CD4-positive, alpha-beta T cell treated with Interleukin-10 for 1 hour (primary cell): ENCODE results near the gene DSTN.

Experiments used
- DNase-seq: peaks from one replicate; pipeline ENCODE4 v3.0.0-alpha.2; 2020

The DSTN gene

DNA sequence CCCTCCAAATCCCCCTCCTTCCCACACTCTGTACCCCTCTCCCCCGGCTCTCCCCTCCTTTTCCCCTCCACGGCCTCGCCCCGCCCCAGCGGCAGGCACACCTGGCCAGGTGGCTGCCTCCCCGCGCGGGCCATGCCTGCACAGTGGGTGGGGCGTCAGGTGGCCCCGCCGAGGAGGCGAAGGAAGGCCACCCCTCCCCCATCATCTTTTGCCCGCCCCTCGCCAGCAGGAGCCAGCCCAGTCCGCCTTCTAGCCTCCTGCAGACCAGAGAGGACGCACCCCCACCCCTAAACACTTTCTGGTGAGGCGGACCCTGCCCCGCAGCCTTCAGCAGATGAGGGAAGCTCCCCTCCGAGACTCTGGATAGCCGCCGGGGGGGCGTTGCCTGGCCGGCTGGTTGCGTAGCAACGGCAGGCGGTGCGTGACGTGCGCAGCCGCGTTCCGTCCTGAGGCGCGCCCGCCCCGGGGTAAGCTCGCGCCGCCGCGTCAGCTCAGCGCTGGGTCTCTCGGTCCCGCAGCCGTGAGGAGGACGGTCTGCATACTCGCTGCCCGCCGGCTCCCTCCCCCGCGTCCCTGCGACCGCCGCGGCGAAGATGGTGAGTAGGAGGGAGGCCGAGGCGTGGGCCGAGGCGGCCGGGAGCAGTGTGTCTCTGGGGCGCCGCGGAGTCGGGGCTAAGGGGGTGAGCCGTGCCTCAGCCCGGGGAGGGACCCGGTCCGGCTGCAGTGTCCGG is at the start of gene DSTN:
Gene DSTN (plus strand): TSS at position 460 of the 731 bp plus-strand sequence. CDS start 134 bp downstream, at position 594.
- DNase-seq = peak; percentile 88

DNA sequence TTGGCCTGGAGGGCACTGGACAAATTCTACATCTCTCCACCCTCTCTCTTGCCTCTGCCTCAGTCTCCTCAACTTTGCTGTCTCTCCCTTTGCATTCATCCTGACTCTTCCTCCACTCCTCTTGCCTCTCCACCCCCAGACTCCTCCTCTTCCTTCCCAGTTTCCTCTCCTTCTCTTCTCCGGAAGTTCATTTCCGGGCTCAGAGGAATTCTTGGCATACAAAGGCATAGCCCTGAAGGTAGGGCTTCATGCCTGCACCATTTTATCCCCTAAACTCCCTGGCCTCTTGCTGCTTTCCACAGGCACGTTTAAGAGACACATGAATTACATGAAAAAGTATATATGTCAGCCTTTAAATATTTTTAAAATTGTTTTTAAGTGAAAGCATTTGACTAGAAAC is 49.3 kb upstream of the DSTN start:
- no peak for DNase-seq

DNA sequence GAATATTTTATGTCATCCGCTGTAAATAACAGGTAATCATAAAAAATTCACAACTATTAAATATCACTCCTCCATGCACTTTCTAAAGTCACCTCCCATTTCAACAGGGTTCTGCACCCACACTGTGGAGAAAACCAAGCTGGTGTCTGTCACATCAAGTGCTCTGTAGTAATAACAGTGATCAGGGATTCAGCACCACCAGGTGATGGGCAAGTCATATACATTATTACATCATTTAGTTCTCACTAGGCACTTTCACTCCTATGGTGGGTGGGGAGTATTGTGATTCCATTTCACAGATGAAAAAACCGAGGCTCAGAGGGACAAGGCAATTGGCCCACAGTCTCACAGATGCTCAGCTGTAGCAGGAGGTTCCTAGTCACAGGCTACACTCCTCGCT is 47.3 kb upstream of the DSTN start:
- DNase-seq = no peak

DNA sequence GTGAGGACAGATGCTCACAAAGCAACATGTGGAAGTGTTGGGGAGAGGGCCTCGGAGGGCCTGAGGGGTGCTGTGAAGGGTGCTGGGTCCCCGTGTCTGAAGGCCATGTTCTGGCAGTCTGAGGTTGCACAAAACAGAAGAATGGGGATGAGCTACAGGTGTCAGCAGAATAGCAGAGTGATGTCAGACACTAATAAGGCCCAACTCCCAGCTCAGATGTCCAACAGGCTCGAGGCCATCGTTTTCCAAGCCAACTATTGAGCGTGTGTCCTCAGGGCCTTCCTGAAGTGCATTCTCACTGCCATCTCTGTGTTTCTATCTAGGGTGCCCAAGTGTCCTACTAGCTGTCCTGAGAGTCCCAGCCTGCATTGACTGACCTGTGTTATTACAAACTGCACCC is 46.5 kb upstream of the DSTN start:
- DNase-seq = no peak

DNA sequence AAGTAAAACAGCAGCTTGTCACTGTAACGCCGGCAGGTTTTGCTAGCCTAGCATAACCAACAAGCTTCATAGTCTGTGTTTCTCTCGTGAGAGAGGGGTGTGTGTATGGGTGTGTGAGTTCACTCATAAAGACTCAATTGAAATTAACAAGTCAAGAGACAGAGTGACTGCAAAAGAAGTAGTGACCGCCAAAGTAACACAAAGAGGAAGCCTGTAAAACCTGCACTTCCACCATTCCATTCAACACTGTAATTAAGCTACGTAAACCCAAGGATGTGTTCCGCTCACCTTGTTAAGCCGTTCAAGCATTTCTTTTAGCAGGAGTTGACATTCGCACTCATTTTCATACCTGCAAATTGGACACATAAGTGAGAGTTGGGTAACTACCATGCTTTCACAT is 45.3 kb upstream of the DSTN start:
- DNase-seq = no peak

DNA sequence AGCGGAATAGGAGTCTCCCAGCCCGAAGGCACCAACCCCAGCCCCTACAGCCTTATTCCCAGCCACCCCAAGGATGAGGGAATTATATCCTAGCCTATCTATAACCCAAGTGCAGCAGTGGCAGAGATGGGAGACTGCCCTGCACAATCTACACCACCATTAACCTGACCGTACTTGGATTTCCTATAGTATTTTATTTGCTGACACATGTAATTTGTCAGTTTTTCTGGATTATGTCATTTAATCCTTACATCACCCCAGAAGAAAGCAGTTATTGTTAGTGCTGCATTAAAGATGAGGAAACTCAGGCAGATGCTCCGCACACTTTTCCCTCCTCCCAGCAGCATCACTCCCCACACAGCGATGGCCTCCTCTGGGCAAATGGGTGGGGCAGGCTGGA is 44.7 kb upstream of the DSTN start:
- no peak for DNase-seq

DNA sequence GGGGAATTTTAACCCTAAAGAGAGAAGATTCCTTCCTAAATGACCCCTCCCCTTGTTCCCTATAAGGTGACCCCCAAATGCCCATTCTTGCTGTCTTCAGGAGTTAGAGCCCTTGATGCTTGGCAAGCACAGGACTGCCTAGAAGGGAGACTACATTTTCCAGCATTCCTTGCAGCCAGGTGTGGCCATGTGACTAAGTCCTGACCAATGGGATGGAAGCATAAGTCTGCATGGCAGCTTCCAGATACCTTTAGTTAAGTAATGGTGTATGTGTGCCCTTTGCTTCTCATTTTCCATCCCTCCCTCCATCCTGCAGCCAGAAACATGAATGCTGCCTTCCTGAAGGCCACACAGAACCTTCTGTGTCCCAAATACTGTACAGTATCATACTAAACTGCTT is 44.2 kb upstream of the DSTN start:
- peak; percentile 50 for DNase-seq

DNA sequence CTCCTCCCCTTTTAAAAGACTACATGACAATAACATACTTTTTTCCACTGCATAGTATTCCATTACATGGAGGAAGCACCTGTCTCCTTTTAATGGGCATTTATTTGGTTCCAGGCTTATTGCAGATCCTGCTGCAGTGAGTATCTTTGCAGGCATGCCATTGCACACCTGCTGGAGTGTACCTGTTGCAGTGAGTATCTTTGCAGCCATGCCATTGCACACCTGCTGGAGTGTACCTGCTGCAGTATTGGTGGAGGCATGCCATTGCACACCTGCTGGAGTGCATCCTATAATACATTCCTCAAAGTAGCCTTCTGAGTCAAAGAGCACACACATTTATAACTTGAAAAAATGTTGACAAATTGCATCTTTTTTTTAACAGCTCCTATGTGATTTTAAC is 40.3 kb upstream of the DSTN start:
- no peak for DNase-seq

DNA sequence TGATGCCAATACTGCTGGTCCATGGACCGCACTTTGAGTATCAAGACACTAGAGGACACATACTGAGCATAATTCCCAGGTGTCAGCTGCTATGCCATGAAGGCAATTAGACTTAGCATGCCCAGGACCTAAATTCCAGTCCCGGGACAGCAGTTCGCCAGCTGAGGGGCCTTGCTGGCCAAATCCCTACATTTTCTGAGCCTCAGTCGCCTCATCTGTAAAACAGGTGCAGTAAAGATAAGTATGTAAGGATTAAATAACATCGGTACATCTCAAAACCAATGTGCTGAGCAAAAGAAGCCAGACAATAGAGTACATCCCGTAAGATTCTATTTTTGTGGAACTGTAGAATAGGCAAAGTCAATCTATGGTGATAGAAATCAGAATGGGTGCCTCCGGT is 39.7 kb upstream of the DSTN start:
- no peak for DNase-seq

DNA sequence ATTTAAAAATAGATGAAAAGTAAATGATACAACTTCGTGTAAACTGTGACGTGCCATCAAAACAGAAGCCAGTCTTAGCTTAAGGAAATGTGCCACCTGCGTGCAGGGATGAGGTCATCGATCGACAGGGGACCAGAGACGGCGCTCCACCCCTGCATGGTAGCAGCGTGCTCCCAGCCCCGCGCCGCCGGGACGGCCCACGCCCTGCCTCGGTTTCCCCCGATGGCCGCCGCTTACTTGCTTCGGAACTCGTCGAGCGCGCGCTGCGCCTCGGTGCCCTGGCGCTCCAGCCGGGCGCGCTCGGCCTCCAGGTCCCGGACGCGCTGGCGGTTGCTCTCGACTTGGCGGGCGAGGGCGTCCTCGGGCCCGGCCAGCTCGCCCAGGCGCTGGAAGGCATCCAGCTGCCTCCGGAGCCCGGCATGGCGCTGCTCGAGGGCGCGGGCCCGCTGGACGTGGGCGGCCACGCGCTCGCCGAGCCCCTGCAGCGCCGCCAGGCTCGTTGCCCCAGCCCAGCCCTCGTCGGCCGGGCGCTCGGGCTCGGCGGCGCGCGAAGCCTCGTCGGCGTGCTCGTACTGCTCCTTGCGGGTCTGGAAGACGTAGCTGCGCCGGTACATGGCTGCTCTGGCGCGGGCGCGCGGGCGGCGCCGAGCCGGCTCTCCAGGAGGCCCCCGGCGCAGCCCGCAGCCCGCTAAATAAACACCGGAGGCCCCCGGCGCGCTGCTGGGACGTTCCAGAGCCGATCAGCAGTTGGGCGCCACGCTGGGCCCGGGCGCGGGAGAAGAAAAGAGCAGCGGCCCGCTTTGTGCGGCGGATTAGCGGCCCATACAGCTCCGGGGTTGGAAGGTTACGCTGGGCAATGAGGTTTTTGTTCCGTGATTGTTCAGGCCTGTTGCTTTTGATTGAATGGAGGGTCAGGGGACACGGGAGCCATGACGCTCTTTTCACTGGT is 38.9 kb upstream of the DSTN start, which contains the start of gene BFSP1:
Gene BFSP1 (minus strand): TSS at position 664 of the 949 bp plus-strand sequence. CDS start 50 bp downstream, at position 614.
- peak; percentile 38 for DNase-seq

DNA sequence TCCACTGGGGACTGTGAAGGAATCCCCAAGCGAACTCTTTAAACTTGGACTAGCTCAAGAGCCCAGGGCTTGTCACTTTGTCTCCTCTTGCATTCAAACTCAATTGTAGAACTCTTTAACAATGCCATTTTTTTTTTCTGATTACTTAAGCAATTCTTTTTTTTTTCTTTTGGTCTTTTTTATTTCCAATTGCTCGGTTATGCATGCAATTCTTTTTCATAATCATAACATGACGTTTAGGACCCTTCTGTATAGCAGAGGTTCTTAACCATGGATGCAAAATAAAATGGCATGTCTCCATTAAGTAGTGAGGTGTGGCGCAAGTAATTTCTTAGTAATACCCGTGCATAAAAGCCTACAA is 38.2 kb upstream of the DSTN start:
- no peak for DNase-seq

DNA sequence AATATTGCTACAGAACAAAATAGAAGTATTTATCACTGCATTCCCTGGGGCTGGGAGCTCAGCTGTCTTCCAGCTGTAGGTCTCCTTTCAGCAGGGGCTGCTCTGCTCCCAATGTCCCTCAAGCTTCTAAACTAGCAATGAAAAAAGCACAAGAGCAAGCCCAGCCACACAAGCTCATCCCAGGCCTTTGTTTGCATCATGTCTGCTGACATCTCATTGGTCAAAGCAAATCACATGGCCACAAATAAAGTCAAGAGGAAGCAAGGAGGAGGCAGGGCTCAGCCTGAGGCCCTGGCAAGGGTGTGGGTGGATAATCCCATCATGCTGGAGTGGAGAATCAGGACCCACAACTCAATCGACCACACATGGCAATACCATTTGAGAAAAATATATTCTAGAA is 36.5 kb upstream of the DSTN start:
- peak; percentile 27 for DNase-seq

DNA sequence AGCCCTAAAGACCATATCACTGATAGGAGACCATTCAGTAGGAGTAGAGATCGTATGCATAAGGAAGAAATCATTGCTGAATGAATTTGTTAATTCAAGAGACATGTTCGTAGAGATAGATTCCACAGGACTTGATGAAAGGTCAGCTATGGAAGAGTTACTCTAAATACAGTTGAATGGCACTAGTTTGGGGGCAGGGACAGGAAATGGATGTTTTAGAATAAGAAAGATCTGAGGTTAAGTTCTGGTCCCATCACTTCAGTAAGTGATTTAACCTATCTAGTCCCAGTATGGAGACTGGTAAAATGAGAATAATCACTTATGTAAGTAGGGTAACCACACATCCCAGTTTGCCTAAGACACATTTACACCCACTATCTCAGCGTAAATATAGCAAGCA is 35.8 kb upstream of the DSTN start:
- DNase-seq = no peak

DNA sequence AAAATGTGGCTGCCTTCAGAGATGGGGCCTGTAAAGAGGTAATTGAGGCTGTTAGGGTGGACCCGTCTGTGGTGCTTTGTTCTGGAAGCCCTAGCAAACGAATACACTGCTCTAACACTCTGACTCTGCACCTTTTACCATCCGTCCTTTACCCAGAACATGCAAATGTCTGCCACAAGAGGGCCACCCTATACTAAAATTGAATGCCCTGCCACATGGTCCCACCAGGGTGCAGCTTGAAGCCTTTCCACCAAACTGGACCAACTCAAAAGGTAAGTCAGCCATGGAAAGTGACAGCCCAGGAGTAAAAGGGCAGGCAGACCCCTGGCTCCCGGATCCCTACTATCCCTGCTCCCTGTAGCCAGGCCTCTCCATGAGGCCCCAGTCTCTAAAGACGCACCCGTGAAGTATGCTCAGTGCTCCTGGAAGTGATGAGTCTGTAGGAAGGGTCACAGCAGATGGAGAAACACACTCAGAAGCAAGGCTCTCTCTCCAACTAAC is 32.9 kb upstream of the DSTN start:
- peak; percentile 80 for DNase-seq

DNA sequence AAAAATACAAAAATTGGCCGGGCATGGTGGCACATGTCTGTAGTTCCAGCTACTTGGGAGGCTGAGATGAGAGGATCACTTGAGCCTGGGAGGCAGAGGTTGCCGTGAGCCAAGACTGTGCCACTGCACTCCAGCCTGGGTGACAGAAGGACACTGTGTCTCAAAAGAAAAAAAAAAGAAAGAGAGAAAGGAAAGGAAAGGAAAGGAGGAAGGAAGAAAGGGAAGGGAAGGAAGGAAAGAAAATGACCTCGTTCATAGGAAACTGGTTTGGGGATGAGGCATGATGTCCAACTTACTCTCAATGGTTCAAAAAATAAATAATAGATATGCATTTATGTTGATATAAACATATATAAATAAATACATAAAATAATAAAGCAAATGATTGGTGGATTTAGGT is 31.9 kb upstream of the DSTN start:
- DNase-seq = no peak

DNA sequence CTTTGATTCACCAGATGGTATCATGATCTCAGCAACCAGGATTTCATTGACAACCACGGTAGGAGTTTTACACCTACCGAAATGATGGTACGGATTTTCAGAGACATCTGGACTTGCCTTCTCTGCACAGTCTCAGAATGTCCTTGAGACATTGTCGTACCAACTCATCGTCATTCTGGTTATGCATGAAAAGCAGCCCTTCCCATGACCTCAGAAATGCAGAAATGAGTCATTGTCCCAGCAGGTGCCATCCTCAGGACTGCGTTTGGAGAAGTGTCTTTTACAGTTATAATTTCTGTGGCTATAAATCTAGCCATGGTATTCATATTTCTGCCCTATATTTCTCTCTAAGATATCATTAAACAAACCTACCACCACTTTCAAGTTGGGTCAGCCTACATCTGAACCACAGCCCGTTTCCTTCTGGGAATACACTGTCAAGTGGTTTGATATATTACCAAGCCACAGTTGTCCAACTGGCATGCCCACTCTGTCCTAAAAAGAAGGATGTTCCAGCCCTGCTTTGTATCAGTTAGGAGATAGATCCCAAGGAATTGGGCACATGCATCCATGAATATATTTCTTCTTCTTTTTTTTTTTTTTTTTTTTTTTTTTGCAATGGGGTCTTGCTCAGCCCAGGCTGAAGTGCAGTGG is 31.2 kb upstream of the DSTN start:
- DNase-seq = no peak

DNA sequence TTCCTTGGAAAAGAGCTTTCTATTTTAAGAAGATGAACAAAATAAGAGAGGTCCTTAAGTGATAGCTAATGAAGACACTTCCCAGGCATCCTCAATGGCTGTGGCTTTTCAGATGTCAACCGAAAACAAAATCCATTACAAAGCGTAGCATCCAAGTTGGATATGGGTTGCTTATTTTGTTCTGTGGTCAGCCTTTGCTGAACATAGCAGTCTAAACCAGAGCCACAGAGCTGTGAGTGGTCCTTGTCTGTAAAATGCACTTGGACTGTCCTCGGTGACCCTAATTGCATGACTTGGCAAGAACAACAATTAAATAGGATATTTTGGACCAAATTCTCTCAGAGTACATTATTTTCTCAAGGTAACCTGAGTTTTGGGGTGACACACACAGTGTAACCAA is 28.3 kb upstream of the DSTN start:
- no peak for DNase-seq

DNA sequence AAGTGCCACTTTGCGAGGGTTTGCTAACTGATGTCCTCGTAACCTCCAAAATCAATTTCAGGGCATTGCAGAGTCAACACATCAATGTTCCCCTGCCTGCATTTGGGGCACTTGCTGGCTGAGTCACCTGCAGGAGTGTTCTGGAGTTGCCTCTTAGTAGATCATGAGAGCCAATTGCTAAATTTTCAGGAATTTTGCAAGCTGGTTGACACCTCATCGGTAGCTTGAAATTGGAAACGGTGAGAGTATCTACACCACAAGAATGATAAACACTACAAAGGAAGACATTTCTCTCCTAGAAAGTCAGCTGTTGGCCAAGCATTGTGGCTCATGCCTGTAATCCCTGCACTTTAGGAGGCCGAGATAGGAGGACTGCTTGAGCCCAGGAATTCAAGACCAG is 27.9 kb upstream of the DSTN start:
- no peak for DNase-seq

DNA sequence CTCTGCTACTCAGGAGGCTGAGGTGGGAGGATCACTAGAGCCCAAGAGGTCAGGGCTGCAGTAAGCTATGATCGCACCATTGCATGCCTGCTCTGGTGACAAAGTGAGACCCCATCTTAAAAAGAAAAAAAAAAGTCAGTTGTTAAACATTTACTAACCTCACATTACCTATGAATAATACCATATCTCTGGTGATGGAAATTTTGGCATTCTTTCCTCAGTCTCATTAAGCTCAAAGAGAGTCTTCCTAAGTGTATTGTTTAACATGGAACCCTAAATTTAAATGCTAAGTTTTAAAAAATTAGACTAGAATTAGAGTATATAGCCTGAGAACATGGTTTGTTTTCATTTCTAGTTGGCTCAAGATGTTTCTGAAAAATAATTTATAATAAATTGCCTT is 27.4 kb upstream of the DSTN start:
- no peak for DNase-seq

DNA sequence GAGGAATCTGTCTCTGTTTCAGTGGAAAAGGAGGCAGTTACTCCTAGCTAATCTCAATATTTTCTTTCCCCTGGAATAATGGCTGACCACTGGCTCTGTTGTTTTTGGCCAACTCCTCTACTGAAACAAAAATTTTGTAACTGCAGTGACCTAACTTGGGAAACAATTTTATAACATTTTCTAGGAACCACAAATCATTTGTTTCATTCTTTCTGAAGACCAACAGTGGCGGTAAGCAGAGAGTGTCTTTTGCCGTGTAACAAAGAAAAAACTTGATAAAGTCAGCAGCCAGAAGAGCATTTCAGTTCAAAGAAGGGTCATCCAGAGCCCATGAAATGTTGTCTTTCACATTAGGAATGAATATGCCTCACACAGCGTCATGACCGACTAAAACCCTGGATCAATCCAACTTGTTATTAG is 26.9 kb upstream of the DSTN start:
- no peak for DNase-seq

DNA sequence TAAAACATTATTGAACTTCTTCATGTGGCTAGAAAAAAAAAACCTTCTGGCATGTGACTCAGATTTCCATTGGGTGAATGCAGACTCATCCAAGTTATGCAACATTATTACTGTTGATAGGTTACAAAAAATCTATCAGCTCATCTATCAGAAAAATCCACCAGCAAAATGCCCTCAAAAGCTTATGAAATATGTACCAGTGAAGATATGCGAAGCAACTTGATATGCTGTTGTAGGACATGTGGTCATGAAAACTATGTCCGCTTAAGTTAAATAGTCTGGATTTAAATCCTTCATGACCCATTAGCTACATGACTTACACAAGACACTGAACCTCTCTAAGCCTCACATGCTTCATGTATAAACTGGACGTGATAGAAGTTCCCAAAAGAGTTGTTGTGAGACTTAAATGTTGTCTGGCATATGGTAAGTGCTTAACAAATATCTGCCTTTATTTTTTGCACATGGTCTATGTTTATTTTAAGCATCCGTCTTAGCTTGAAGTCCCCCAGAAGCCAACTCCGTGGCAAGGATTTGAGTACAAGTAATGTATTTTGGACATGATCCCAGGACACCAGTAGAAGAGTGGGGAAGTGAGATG is 26.2 kb upstream of the DSTN start:
- no peak for DNase-seq

DNA sequence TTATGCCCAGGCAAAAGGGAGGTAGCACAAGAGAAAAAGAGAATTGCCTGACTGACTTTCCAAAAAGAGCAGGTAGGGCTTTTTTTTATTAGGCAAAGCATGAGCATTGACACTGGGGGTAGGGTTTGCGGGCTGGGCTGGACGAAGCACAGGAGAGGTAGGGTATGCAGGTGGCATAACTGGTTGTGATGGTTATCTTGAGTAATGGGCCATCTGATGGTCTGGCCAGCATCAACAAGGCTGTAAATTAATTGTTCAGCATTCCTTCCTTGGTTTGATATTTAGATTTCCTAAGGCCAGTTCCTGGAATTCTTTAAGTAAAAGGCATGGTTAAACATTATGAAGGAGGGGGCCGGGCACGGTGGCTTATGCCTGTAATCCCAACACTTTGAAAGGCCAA is 24.7 kb upstream of the DSTN start:
- DNase-seq = no peak

DNA sequence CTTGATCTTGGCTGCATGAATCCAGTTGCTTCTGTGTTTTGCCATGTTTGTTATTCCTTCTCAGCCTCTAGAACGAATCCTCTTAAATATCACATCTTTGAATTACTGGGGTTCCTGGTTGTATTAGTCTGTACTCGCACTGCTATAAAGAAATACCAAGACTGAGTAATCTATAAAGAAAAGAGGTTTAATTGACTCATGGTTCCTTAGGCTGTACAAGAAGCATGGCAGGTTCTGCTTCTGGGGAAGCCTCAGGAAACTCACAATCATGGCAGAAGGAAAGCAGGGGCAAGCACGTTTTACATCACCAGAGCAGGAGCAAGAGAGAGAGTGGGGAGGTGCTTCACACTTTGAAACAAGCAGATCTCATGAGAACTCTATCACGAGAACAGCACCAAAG is 20.7 kb upstream of the DSTN start:
- DNase-seq = no peak
